HG03521 (cell line): ENCODE results near the gene UBE2L5.

ENCODE experiments used
- ATAC-seq: cut with Tn5 transposase; IDR thresholded peaks from one replicate; pipeline ENCODE4 v1.9.1; 2021; ENCODE audit warnings: mild to moderate bottlenecking, moderate library complexity; ENCODE audit not compliant: unreplicated experiment

The UBE2L5 gene

DNA sequence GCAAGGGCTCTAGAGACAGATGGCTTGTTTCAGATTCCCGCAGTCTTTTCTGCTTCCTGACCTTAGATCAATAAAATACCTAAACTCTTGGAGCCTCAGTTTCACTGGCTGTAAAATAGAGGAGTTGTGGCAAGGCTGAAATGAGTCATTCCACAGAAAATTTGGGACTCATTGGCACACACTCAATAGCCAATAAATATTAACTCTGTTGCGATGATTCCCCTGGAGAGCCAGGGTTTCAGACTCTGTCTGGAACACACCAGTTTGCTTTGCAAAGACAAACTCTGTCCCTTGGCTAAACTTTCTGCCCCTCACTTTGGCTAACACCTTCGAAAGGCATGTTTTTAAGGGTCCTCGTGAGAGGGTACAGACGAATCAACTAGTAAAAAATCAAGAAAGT lies 18.1 kb upstream of the UBE2L5 start:
- ATAC-seq, result no peak

- ATAC-seq, result no peak
These were observed 15.4 kb upstream of the UBE2L5 start for GRCh38 chr13:30406779-30407416.

DNA sequence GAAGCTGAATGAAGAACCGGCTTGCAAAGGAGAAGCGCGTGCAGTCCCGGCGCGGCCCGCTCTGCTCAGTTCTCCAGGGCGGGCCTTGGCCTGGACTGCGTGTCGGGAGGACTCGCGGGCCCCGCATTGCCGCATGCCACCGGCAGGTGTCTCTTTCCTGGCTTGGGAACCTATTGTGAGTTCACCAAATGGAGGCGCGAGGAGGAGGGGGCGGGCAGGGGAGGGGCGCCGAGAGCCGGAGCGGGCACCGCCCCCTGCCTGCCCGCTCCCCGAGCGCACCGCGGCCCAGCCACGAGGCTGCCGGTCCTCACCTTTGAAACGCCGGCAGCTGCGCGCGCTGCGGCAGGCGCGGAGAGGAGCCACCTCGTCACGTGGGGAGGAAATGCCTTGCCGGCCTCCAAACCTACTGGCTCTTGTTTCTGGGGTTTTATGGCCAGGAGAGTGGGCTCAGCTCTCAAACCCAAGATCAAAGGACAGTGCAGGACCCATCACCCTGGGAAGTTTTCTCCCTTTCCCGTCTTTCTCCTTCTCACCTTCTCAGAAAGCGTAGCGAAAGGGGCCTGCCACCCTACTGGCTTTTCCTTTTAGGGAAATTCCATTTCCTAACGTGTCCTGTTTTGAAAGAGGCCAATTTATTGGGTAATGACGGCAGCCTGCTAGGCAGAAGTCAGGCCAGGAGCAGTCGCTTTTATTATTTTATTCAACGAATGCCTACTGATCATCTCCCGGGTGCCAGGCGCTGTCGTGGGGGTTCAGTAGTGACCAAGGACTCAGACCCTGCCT lies 13.8 kb upstream of the UBE2L5 start:
- peak; percentile 93 for ATAC-seq

GRCh38 chr13:30409886-30410704 lies 12.2 kb upstream of the UBE2L5 start:
- no peak for ATAC-seq

GRCh38 chr13:30410705-30411125 lies 11.6 kb upstream of the UBE2L5 start:
- no peak for ATAC-seq

GRCh38 chr13:30412346-30412745 lies 9.9 kb upstream of the UBE2L5 start:
- ATAC-seq, result no peak

- ATAC-seq, result no peak
These were observed 8.5 kb upstream of the UBE2L5 start for GRCh38 chr13:30413842-30414241.

GRCh38 chr13:30415430-30416030 lies 6.8 kb upstream of the UBE2L5 start:
- peak; percentile 66 for ATAC-seq

DNA sequence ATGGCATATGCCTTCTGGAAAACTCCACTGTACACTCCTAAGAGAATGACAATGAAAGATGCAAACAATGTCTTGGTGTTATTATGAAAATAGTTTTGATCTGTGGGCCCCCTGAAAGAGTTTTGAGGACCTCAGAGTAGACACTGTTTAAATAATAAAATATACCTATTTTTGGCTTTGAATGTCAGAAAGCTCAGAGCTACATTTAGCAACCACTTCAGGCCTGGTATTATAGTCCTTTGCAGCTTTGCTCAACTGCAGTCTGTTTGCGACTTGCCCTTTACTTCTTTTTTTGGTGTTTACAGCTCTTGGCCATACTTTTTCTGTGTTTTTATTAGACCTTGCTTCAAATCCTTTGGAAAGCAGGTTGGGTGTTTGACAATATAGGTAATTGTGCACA lies 5.8 kb upstream of the UBE2L5 start:
- ATAC-seq, result no peak

- ATAC-seq, result no peak
These were observed 4.1 kb upstream of the UBE2L5 start for GRCh38 chr13:30418075-30418716.

DNA sequence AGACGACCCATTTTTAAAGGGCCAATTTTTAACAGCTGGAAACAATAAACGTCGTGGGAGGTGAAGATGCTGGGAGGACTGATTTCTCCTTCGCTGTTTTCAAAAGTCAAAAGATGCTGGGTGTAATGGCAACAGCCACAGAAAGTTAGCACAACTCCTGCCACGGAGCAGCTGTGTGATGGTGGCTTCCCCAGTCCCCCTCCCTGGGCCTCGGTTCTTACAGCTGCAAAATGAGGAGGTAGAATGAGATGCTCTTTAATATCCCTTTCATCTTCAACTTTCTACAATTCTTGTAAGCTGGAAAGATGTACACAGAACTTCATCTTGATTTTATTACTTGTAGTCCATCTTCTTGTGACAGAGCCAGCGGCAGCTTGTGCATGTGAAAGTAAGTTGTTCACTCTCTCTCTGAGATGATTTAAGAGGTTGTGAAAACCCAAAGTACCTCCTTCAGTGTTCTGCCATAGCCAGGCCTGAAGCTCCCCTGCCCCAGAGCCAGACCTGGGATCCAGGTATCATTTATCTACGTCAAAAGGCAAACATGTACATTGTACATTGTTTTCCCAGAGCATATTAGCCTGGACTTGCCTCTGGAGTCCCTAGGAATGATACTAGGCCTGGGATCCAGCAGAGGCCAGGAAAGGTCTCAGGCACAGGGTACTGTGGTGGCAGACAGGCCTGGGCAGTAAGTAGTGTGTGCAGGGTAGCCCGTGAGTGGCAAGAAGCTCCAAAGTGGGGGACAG lies 3.4 kb upstream of the UBE2L5 start:
- no peak for ATAC-seq

GRCh38 chr13:30421093-30422053 lies 920 bp upstream of the UBE2L5 start:
- peak; percentile 30 for ATAC-seq

DNA sequence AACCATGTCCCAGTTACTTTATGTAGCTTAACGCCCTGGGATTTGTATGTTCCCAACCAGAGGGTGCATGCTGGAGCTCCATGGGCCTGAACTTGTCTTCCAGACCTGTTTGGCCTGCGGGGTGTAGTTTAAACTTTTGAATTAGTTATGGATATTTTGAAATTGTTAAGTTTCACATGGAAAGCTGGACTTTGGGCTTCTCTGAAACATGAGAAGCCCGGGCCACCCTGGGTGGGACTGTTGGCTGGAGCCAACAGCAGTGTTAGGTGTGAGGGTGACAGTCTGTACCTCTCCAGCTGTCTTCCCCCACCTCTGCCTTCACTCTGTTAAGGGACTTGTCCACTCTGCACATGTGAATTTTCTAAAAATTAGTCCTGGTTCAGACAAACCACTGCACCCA lies 1.6 kb downstream of the UBE2L5 start:
- no peak for ATAC-seq

GRCh38 chr13:30429235-30429634 lies 6.9 kb downstream of the UBE2L5 start:
- no peak for ATAC-seq

DNA sequence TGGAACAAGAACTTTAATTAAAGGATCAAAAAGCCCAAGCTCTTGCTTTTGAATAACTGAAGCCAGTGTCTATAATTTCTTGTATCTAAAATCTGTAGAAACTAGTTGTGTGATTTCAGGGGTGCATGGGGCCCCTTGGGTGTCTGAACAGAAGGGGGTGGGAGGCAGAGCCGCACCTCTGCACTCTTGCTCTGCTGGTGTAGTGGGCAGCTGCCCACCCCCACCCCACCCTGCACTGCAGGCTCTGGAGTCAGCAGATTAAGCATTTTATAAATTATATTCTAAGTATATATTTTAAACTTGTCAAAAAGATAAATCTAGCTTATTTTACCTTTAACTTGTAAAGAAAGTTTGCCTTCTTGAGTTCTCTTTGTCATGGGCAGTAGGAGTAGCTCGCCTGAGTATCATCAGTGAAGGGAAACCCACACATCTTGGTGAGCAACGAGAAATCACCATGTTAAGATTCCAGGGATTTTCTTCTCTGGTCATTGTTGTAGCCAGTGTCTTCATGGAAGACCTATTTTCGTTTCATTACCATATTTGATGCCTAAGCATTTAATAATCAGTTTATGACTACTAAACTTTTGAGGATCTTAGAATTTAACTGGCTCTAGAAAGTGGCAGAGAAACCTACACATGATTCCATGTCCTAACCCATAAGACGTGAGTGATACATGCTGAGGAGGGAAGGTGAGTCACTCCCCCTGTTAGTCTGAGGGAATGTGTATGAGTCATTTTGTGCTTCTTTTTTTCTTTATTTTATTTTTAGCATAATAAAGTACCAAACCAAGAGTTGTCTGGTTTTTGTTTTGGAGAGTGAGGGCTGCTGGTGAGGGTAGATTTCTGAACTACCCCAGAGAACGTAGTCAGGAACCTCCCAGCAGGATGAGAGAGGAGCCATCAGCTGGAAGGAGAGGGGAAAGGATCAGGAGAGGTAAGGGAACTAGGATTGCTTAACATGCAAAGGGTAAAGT lies 7.7 kb downstream of the UBE2L5 start:
- peak; percentile 45 for ATAC-seq

GRCh38 chr13:30431269-30431940 lies 9.1 kb downstream of the UBE2L5 start:
- ATAC-seq, result no peak

DNA sequence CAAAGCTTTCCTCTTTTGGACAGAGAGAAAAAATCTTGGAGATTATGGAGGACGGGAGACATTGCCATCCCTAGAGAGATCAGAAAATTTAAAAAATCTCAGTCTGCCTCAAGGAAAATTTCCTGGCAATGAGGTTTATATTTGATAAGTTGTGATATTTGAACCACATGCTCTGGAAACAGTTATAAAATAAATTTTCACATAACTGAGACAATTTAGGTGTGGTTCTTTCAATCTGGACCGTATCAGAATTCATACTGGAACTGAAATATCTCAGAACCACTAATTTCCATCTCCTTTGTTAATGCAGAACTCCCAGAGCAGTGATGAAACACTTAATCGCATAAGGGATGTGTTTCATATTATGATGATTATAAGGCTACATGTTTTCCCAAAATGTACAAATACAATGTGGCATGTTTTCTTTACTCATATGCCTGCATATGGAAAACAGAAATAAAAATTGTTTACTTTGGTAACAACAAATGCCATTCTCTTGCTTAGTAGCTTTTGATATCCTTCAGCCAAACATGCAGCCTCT lies 13.7 kb downstream of the UBE2L5 start:
- ATAC-seq, result no peak
